HG03354 (cell line): ENCODE data around the gene HOXA1.

ENCODE experiments used
- ATAC-seq: cut with Tn5 transposase; IDR thresholded peaks from one replicate; pipeline ENCODE4 v1.9.1; 2021; ENCODE audit warnings: mild to moderate bottlenecking; ENCODE audit not compliant: unreplicated experiment, poor library complexity, severe bottlenecking

The HOXA1 gene

DNA sequence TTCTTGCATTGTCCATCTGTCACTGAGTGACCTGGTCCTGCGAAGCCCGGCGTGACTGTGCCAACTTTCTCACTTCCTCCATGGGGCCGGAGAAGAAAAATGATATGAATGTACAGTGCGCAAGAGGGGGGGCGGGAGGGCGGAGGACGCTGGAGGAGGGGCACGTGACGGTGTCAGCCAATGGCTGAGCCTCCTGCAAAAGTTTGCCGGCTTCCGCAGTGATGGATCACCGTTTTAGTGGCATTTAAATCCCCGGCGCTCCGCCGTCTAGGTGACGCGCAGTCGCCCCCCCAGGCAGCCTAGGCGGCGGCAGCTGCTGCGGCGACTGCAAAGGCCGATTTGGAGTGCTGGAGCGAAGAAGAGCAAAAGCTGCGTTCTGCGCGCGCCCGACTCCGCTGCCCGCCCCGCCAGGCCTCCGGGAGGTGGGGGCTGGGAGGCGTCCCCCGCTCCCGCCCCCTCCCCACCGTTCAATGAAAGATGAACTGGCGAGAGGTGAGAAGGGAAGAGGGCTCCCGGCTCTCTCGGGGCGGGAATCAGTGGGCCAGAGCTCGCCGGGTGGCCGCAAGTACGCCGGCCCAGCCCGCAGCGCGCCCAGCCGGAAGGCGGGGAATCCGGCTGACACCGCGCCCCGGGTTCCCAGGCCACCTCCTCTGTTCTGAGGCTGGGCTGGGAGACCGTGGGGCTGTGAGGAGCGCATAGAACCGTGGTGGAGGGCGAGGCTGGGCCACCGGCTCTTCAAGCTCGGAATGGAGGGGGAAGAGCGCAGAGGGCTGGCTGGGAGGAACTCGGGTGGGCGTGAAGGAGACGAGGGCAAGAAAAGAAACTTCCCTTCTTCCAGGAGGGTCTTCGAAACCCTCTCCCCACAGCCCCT lies at the start of gene HOXA1:
Gene HOXA1 (minus strand): TSS at position 104 of the 871 bp plus-strand sequence. CDS start 88 bp downstream, at position 16.
- ATAC-seq, result peak; percentile 92

DNA sequence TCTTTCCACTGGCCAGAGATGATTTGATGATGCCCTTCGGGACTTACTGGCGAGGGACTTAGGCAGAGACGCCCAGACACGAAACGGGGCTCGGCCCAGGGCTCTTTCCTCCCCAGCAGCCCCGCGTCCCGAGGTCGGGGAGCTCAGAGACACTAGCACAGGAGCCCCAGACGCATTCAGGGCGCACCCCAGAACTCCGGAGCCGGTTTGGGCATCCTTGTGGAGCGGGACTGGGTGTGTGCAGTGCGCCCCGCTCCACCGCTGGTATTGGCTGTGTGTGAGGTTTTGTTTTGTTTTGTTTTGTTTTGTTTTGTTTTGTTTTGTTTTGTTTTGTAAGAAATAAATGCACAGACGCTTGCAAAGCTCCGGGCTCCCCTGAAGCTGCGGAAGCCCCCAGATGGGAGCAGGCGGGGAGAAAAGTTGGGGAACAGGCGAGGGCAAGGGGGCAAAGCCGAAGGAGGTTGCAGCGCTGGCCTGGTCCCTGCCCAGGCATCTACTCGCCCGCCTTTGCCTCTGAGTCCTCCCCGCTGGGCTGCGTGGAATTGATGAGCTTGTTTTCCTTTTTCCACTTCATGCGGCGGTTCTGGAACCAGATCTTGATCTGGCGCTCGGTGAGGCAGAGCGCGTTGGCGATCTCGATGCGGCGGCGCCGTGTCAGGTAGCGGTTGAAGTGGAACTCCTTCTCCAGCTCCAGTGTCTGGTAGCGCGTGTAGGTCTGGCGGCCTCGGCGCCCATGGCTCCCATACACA lies 49.5 kb upstream of the HOXA1 start:
- ATAC-seq, result no peak

DNA sequence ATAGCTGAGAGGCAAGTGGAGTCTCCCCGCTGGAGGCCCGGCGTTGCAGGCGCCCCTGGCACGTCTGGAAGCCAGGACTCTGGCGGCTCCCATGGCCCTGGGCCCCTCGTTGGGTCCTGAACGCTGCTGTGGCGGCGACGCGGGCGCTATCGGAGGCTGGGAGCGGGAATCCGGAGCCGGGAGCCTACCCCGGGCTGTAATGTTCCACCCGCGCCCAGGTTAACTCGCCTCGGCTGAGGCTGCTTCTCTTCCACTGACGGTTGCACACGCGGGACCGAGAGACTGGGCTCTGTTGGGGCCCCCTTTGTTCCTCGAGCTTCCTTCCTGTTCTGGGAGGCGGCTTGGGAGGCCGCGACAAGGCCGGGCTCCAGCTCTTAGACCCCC lies 49.0 kb upstream of the HOXA1 start:
- ATAC-seq, result no peak

DNA sequence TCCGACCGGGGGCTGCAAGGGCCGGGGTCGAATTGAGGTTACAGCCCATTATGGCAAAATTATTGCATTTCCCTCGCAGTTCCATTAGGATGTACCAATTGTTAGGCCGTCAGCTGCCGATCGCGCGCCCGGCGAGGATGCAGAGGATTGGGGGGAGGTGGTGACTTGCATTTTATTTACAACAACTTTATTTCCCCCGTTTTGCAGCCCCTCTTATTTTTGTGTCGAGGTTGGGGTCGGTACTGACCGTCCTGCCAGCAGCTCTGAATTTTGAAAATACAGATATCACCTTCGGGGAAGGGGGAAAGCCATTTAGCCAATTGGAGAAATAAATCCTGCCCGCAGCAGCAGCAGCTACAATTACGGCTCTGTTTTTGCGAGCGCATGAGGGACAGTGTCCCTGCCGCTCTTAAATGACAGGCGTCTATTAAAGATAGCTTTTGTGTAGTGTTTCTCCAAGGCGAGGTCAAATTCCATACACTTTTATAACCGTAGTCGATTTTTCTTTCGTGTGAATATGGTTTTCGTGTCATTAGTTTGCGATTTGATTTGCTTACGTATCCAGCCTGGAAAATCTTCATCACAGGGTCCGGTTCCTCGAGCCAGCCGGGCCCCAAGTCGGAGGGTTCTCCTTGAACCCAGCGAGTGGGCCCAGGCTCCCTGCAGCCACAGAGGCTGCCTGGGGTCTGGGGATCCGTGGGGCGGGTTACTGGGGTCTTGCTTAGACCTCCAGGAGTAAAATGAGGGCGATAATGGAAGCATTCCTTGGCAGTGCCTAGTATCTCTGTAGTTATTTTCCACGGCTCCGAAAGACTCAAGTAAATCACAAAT lies 48.4 kb upstream of the HOXA1 start:
- ATAC-seq, result no peak

DNA sequence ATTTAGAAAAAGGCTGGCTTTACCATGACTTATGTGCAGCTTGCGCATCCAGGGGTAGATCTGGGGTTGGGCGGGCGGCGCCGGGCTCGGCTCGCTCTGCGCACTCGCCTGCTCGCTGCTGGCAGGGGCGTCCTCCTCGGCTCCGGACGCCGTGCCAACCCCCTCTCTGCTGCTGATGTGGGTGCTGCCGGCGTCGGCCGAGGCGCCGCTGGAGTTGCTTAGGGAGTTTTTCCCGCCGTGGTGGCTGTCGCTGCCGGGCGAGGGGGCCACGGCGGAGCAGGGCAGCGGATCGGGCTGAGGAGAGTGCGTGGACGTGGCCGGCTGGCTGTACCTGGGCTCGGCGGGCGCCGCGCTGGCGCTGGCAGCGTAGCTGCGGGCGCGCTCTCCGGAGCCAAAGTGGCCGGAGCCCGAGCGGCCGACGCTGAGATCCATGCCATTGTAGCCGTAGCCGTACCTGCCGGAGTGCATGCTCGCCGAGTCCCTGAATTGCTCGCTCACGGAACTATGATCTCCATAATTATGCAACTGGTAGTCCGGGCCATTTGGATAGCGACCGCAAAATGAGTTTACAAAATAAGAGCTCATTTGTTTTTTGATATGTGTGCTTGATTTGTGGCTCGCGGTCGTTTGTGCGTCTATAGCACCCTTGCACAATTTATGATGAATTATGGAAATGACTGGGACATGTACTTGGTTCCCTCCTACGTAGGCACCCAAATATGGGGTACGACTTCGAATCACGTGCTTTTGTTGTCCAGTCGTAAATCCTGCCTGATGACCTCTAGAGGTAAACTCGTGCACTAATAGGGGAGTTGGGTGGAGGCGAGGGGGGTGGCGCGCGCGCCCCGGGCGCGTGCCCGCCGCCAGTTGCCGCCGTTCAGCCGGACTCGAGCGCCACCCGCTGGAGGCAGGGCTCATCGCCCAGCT lies 47.5 kb upstream of the HOXA1 start, which contains the start of gene HOXA5:
Gene HOXA5 (minus strand): TSS at position 659 of the 927 bp plus-strand sequence. CDS start 74 bp downstream, at position 585.
- ATAC-seq, result no peak

DNA sequence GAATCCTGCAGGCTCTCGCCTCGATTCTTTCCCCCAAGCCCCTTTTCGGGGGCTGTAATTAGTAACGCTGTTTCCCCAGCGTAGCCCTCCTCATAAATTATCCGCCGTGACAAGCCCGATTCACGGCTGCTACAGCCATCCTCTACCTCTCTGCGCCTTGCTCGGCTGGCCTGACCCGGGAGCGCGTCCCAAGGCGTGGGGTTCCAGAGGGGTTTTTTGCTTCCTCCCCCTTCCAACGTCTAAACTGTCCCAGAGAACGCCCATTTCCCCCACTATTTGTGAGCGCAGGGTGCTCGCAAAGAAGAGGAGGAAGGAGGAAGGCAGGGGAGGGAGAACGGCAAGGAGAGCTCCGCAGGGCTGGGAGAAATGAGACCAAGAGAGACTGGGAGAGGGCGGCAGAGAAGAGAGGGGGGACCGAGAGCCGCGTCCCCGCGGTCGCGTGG lies 46.8 kb upstream of the HOXA1 start:
- ATAC-seq, result no peak

DNA sequence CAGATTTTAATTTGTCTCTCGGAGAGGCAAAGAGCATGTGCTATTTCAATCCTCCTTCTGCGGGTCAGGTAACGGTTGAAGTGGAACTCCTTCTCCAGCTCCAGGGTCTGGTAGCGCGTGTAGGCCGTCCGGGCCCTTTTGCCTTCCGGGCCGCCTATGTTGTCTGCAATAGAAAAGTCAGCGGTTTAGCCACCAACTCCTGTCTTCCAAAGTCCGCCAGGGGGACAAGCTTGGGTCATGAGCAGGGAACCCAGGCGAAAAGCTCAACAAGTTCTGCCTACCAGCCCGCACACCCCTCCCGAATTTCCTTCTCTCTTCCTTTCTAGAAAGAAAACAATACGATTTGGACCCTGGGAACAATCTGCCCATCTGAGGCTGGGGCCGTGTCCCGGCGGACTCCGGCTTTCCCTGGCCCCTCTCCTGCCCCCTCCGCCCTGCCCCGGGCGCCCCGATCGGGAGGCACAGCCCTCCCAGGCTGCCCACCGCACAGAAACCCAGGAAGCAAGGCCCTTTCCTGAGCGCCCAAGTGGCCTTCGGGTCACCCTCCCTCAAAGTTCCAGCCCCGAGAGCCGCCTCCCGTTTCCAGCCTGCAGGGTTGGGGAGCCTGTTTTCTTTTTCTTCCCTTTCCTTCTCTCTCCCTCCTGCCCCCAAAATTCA lies 46.3 kb upstream of the HOXA1 start:
- no peak for ATAC-seq

DNA sequence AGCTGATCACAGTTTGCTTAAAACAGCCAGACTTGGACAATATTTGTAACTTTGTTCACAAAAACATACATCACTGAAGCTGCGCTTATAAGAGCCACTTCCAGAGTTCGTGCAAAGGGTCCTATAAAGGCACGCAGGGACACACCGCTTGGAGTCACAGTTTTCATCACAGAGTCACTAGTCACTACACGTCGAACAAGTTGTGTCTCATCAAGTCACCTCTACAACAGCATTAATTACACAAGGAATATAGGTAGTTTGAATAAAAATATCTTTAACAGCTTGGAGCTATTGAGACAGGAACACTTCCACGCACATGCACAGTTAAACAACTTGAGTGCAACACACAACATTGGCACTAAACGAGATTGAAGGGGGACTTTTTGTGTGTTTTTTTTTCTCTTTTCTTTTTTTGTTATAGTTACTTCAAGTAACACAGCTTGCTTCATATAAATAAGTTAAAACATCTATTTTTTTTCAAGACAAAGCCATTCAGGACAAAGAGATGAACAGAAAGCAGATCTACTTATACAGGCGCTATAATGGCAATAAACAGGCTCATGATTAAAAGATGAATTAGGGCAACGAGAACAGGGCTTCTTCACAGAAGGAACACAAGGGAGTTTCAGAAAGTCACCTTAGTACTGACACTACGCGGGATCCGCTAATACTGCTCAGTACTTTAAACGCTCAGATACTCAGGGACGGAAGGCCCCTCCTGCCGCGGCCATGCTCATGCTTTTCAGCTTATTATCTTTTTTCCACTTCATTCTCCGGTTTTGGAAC lies 45.5 kb upstream of the HOXA1 start:
- no peak for ATAC-seq

DNA sequence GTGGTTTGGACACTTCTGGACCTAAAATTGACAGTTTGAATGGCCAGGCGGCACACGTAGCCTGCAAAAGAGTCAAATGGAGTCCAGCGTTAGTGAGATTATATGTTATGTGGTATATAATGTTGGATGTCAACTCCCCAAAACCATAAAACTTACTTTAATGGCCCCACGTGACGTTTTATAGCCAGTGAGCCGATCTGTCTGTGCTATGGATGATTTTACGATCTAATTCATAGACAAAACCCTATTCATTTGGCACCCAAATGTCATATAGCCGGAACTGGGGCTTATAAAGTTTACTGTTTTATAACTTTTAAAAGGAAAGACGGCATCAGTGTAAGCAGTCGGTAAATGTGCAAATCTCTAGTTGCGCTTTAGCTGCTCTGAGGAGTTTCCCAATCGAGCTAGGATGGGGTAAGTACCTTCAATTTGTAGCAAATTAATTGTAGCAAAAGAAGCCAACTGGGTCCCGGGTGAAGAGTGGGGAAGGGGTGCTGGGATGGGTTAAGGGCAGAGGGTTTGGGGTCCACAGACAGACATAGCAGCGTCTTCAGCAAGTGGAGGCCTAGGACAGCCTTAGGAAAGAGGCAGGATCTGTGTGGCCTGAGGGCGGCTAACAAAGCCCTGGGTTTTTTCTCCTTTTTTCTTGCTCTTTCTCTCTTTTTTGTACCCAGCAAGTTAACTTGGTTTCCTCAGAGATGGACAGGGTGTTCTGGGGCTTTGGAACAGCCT lies 44.5 kb upstream of the HOXA1 start:
- no peak for ATAC-seq

DNA sequence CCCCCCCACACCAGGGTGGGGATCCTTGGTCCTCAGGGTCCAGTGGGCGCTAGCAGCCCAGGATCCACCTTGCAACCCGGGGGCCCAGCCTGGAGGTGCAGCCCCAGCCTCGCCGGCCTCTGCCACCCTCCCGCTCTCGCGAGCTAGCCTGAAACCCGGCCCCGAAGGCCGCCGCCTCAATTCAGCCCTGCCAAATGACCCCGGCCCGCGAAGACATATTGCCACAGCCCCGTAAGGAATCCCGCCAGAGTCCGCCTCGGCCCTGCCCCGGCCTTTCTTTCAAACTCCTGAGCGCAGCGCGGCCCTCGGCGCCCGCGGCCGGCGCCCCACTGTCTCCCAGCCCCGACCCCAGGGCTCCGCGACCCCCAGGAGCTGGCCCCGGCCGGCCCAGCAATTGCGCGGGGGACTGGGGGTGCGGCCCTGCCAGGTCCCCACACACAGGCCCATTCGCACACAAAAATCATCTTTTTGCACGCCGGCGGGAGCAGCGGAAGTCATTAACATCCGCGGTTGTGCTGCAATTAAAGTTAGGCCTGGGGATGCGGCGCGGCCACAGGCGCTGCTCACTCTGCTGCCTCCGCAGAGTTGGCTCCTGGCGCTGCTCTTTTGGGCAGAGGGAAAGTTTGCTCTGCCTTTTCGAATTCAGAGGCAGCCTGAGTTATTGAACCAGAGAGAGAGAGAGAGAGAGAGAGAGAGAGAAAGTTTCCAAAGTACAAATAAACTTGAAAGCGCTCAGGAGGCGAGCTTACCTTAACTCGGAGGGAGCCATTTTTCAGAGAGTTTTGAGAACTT lies 43.7 kb upstream of the HOXA1 start:
- no peak for ATAC-seq

DNA sequence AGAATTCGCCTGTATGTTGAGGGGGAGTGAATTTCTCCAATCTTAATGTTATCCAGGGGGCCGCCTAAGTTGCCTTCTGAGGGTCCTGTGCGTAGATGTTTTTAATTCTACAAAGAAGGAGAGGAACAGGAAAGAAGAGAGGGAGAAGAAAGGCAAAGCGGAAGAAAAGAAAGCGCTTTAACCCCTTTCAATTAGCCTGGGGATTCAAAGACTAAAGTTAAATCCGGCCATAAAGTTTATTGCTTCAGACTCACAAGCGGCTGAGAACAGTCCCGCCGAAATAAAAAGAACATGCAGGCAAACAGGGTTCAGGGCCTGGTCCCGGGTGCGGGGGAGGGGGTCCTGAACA lies 43.2 kb upstream of the HOXA1 start:
- no peak for ATAC-seq

DNA sequence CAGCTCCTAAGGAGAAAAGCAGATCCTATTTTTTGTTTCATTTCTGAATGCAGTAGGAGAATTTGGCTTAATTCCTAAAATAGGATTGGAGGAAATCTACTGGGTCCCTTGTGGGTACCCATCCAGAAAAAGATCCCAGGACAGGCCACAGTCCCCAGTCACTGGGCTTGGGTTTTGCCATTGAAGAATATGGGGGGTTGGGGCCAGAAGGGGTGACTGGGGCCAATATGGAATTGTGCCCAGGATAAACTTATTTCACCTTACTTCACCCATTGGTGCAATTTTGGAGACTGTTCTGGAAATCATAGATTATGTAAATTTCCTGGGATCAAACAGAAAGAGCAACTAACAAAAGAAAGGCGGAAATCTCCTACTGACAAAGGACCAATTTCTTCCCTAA lies 42.7 kb upstream of the HOXA1 start:
- ATAC-seq, result no peak

DNA sequence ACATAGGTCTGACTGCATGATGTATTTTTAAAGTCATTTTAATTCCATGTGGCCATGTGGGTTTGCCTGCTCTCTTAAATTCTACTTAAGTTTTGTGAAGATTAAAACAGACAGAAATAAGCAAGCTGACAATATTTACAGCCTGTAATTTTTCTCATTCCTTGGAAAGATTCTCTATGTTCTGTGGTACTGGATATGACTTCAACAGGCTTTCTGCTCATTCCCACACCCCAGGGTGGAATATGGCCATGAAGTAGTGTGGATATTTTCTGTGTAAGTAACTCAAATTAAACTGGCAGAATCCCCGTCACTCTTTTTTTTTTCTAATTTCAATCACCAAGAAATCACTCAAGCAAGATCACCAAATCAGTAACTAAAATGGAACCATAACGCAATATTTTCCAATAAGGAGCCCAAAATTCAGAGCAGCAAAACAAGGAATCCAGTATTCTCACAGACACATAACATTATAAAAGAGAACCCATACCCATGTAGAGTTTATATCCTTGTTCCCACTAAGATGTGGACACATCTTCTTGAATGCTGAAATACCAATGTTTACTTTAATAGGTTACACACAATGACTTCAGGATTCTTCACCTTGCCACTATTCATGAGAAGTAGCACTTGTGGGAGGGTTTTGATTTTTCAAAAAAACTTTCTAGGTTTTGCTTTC lies 42.0 kb upstream of the HOXA1 start:
- no peak for ATAC-seq

DNA sequence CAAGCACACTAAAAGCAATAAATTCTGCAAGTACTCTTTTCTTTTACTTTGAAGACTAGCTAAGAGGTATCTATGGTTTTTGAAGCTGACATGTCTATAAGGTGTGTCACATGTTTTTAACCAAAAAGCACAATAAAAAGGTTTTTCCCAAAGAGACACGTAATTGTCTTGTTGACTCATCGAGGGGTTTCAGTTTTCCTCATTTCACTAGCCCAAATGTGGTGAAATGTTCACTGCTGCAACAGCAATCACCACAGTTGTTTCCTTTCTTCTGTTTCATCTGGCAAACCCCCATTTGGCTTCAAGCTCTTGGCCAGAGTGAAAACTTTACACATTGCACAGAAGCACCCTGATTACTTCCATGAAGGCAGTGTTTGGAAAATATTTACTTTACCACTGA lies 38.6 kb upstream of the HOXA1 start:
- no peak for ATAC-seq

DNA sequence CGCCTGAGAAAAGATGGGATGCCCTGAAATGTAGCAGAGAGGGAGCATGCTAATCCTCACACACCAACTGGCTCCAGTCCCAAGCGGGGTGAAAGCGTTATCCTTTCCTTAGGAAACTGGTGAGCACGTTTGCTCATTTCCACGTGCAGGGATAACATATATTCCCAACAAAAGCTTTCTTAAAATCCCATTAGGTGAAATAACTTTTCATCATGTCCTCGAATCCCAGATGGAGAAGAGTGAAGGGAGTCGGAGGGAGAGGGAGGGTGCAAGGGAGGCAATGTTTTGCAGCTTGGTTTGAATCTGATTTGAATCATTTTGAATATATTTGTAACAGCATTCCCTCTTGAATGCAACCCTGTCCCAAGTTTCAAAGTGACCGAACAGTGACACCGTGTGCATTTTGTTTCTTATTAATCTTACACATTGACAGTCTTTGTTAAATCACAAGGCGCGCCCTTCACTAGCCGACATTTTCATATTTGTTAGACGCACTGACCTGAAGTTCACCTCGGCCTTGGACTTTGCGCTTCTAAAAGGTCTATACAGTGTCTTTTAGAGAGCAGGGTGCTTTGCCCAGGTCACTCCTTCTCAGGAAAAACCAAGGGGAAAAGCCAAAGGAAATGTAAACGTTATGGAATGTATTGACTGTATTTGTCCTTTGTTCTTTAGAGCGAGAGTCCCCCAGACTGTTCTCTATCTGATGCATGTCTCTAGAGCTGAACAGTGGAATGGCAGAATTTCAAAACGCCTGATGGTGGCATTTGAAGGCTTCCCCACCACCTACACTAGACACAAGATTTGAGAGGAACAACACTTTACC lies 37.8 kb upstream of the HOXA1 start:
- ATAC-seq, result no peak
